Vagina (tissue), 2 donors: Measurements from ENCODE around the gene EML2. TPM values are rescaled to one million over a fixed set of nuclear protein-coding genes. Genes with fewer than 3 reads are reported as not detected.

Experiments used
- DNase-seq, 2 donors: peaks; one replicate each; pipeline ENCODE4 v3.0.0-alpha.2; 2017; ENCODE audit errors: extremely low spot score in 2 of 2
- H3K27ac ChIP-seq: fragments of 200-600 bp; sonication (generic); one replicate; pipeline ENCODE4 v1.5.1; 2019
- H3K27me3 ChIP-seq: fragments of 200-600 bp; sonication (generic); one replicate; pipeline ENCODE4 v1.5.1; 2019
- H3K36me3 ChIP-seq, 2 donors: fragments of 200-600 bp; sonication (generic); one replicate each; pipeline ENCODE4 v1.5.1; 2017 to 2019
- H3K4me1 ChIP-seq: fragments of 200-600 bp; sonication (generic); one replicate; pipeline ENCODE4 v1.5.1; 2019
- H3K4me3 ChIP-seq, 2 donors: fragments of 200-600 bp; sonication (generic); 1 replicate in 1 of 2; 2 replicates in 1 of 2; pipeline ENCODE4 v1.5.1; 2016 to 2019
- H3K9me3 ChIP-seq: fragments of 200-600 bp; sonication (generic); one replicate; pipeline ENCODE4 v1.5.1; 2019
- POLR2A ChIP-seq, 2 donors: fragments of 450-650 bp; IDR thresholded peaks; one replicate each; pipeline ENCODE4 v1.6.1; 2017; ENCODE audit warnings: antibody characterized with exemption in 2 of 2, mild to moderate bottlenecking in 2 of 2, moderate library complexity in 2 of 2
- POLR2AphosphoS5 ChIP-seq, 2 donors: sonication (generic); formaldehyde crosslinking; IDR thresholded peaks; one replicate each; pipeline ENCODE4 v1.9.0; 2017; ENCODE audit warnings: antibody characterized with exemption in 2 of 2, mild to moderate bottlenecking in 2 of 2, low read depth in 1 of 2; ENCODE audit not compliant: insufficient read depth in 1 of 2
- intact Hi-C: fragments of 100-400 bp; cut with DNase I; formaldehyde crosslinking; loops from one replicate; pipeline ENCODE4 v1.15.1; 2023
- total RNA-seq: library from RNA; depleted of rRNA; stranded (reverse); fragments of >200 nt; gene quantifications from one replicate; pipeline ENCODE4 v1.2.3, GENCODE V29; 2016
- TF ChIP-seq, protein P1 (sequence below), 3 experiments: fragments of 450-650 bp in 2 of 3; fragments of 200-600 bp in 1 of 3; sonication (generic) in 1 of 3; IDR thresholded peaks; one replicate each; pipeline ENCODE4 v1.5.1; 2017 to 2019; ENCODE audit warnings: antibody characterized with exemption in 3 of 3, mild to moderate bottlenecking in 2 of 3, moderate library complexity in 2 of 3

Gene EML2
- total RNA-seq, 1 donor from 2014 or later: 74.9 TPM

DNA sequence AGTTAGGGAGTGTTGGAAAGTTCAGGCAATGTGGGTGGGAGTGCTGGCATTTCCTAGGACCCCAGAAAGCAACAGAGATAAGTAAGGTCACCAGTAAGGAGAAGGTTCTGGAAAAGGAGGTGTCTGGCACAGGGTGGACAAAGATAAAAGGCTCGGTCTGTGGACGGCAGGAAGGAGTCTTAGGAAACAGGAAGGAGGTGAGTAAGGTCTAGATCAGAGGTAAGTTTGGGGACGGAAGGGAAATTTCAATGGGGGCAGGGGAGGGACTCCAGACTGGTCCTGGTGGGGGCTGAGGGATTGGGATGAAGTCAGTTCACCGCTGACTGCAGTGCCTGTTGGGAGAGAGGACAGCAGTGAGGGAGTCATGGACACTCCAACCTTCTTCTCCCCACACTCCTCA lies 46.8 kb downstream of the EML2 start:
- Histone ChIP-seq H3K9me3 (no peaks in the 10 kb centered on the region), H3K27me3 (no peaks in the 10 kb centered on the region), H3K4me1 (no peaks in the 10 kb centered on the region), H3K27ac (no peak overlapping the region), H3K36me3 (no peaks in the 10 kb centered on the region), H3K4me3 (no peak overlapping the region)
- TF ChIP-seq, protein P1, sequence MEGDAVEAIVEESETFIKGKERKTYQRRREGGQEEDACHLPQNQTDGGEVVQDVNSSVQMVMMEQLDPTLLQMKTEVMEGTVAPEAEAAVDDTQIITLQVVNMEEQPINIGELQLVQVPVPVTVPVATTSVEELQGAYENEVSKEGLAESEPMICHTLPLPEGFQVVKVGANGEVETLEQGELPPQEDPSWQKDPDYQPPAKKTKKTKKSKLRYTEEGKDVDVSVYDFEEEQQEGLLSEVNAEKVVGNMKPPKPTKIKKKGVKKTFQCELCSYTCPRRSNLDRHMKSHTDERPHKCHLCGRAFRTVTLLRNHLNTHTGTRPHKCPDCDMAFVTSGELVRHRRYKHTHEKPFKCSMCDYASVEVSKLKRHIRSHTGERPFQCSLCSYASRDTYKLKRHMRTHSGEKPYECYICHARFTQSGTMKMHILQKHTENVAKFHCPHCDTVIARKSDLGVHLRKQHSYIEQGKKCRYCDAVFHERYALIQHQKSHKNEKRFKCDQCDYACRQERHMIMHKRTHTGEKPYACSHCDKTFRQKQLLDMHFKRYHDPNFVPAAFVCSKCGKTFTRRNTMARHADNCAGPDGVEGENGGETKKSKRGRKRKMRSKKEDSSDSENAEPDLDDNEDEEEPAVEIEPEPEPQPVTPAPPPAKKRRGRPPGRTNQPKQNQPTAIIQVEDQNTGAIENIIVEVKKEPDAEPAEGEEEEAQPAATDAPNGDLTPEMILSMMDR (IDR thresholded peaks at IDR 0.05): no peak
- TF ChIP-seq POLR2A (IDR thresholded peaks at IDR 0.05): no peak
- no peak for TF ChIP-seq POLR2AphosphoS5 (IDR thresholded peaks at IDR 0.05; ENCODE audit: insufficient read depth in 1 of 2, low read depth in 1 of 2)
- intact Hi-C loops: no loop called here
- no peak for DNase-seq

DNA sequence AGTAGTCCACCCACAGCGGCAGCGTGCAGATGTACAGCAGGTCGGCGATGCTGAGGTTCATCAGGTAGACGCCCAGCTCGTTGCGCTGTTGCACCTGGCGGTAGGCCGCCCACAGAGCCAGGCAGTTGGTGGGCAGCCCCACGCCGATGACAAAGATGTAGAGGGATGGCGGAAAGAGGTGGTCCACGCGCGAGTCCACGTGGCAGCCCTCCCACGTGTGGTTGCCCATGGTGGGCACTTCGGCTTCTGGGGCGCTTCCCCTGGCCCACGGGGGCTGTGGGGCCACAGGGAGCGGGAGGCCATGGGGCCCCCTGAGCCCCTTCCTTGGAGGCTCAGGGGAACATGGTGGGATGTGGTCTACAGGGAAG lies 47.6 kb downstream of the EML2 start:
- H3K27me3 ChIP-seq: no peaks in the 10 kb centered on the region
- intact Hi-C loops: no loop called here

DNA sequence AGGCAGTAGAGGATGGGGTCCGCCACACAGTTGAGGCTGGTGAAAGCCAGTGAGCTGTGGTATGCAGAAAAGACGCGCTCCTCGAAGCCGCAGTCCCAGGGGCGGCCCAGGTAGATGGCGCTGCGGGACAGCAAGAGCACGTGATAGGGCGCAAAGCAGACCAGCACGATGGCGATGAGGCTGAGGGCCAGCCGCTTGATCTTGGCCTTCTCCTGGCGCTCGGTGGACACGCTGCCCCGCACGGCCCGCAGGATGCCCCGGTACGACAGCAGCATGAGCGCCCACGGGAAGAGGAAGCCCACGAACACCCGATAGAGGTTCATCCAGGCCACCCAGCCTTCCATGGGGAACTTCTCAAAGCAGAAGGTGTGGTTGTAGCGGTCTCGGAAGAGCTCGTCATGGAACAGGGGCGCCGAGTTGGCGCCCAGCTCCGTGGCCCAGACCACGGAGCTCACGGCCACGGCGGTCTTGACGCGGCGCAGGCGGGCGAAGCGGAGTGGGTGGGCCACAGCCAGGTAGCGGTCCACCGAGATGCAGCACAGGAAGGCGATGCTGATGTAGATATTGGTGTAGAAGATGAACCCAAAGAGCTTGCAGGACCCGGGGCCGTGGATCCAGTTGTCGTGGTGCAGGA lies 48.1 kb downstream of the EML2 start:
- H3K9me3 ChIP-seq: no peaks in the 10 kb centered on the region
- H3K36me3 ChIP-seq: no peaks in the 10 kb centered on the region
- H3K4me3 ChIP-seq: no peak overlapping the region
- intact Hi-C loops: no loop called here
- TF ChIP-seq, protein P1 (IDR thresholded peaks at IDR 0.05): no peak
- TF ChIP-seq POLR2A (IDR thresholded peaks at IDR 0.05) (no peak), POLR2AphosphoS5 (IDR thresholded peaks at IDR 0.05; ENCODE audit: insufficient read depth in 1 of 2, low read depth in 1 of 2) (no peak)
- no peak overlapping the region for H3K27ac ChIP-seq
- H3K27me3 ChIP-seq: no peaks in the 10 kb centered on the region
- H3K4me1 ChIP-seq: no peaks in the 10 kb centered on the region
- no peak for DNase-seq

More for the DNA sequence above, 47.6 kb downstream of the EML2 start:
- Histone ChIP-seq H3K4me1 (no peaks in the 10 kb centered on the region), H3K36me3 (no peaks in the 10 kb centered on the region), H3K9me3 (no peaks in the 10 kb centered on the region), H3K27ac (no peak overlapping the region), H3K4me3 (no peak overlapping the region)
- TF ChIP-seq POLR2AphosphoS5 (IDR thresholded peaks at IDR 0.05; ENCODE audit: insufficient read depth in 1 of 2, low read depth in 1 of 2) (no peak), POLR2A (IDR thresholded peaks at IDR 0.05) (no peak)
- TF ChIP-seq, protein P1 (IDR thresholded peaks at IDR 0.05): no peak
- no peak for DNase-seq

DNA sequence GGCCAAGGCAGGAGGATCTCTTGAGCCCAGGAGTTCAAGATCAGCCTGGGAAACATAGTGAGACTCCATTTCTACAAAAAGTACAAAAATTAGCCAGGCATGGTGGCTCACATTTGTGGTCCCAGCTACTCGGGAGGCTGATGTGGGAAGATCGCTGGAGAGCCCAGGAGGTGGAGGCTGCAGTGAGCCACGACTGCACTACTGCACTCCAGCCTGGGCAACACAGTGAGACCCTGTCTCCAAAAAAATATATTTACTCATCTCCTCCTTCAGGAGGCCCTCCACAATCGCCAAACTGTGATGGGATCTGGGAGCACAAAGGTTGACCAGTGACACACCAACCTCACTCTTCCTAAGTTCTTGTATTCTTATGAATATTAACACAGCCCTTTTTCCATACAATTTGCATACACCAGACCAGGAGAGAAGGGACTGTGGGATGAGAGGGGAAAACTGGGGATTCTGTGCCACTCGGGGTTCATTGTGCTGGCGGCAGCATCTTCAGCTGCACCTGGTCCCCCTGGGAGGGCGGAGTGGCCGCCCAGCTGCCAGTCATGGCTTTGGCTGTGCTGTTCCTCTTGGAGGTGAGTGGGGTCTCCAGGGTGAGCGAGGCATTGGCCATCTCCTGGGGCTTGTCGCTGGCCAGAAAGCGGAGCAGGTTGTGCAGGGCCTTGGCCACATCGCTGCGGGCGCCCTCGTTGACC lies 48.7 kb downstream of the EML2 start:
- H3K36me3 ChIP-seq: no peaks in the 10 kb centered on the region
- H3K4me1 ChIP-seq: peaks cover 2% of the 10 kb centered on the region
- H3K27ac ChIP-seq: no peak overlapping the region
- no peak for TF ChIP-seq POLR2A (IDR thresholded peaks at IDR 0.05)
- no peak for TF ChIP-seq POLR2AphosphoS5 (IDR thresholded peaks at IDR 0.05; ENCODE audit: insufficient read depth in 1 of 2, low read depth in 1 of 2)
- TF ChIP-seq, protein P1 (IDR thresholded peaks at IDR 0.05): no peak
- intact Hi-C loops: no loop called here
- no peaks in the 10 kb centered on the region for H3K9me3 ChIP-seq
- no peak overlapping the region for H3K4me3 ChIP-seq
- no peaks in the 10 kb centered on the region for H3K27me3 ChIP-seq
- DNase-seq: no peak

DNA sequence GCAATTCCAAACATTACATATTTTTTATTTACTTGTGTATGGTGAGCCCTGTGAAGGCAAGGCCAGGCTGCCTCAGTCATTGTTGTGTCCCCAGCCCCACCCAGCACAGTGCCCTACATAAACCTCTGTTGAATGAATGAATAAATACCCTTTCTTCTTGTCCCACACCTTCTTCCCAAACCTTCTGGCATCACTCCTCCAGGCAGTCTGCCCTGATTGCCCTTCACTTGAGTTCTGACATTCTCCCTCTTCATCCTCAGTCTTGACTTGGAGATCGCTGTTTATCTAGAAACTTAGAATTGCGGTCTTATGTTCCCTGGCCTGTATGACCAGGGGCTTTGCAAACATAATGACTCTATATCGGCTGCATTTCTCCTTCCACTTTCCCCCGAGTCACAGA lies 49.4 kb downstream of the EML2 start:
- intact Hi-C loops: no loop called here
- DNase-seq: no peak
- TF ChIP-seq, protein P1 (IDR thresholded peaks at IDR 0.05): no peak
- TF ChIP-seq POLR2AphosphoS5 (IDR thresholded peaks at IDR 0.05; ENCODE audit: insufficient read depth in 1 of 2, low read depth in 1 of 2) (no peak), POLR2A (IDR thresholded peaks at IDR 0.05) (no peak)
- Histone ChIP-seq H3K4me3 (no peak overlapping the region), H3K27ac (no peak overlapping the region), H3K4me1 (peaks cover 7% of the 10 kb centered on the region), H3K9me3 (no peaks in the 10 kb centered on the region), H3K27me3 (no peaks in the 10 kb centered on the region), H3K36me3 (no peaks in the 10 kb centered on the region)
